GM18868 (cell line): ENCODE results near the gene SYNJ1.
"Not testable (repeated sequence)": the region's sequence is repeated elsewhere in the genome, so short reads cannot be mapped to it uniquely, and the experiment has no call there.

ENCODE experiments used
- ATAC-seq: cut with Tn5 transposase; IDR thresholded peaks from one replicate; pipeline ENCODE4 v1.9.1; 2021; ENCODE audit warnings: mild to moderate bottlenecking, moderate library complexity; ENCODE audit not compliant: unreplicated experiment

Gene SYNJ1

GRCh38 chr21:32698971-32699693 is 28.7 kb downstream of the SYNJ1 start:
- no peak for ATAC-seq

GRCh38 chr21:32698286-32698685 is 29.5 kb downstream of the SYNJ1 start:
- ATAC-seq = no peak

- not testable (repeated sequence) for ATAC-seq
Measured at GRCh38 chr21:32695482-32695881, 32.3 kb downstream of the SYNJ1 start.

GRCh38 chr21:32693581-32693980 is 34.2 kb downstream of the SYNJ1 start:
- no peak for ATAC-seq

GRCh38 chr21:32690085-32690484 is 37.7 kb downstream of the SYNJ1 start:
- no peak for ATAC-seq

GRCh38 chr21:32687643-32688345 is 40.0 kb downstream of the SYNJ1 start:
- no peak for ATAC-seq

- ATAC-seq = no peak
Measured at GRCh38 chr21:32682696-32683474, 44.9 kb downstream of the SYNJ1 start.

GRCh38 chr21:32674731-32675130 is 53.1 kb downstream of the SYNJ1 start:
- ATAC-seq = no peak

- no peak for ATAC-seq
Measured at GRCh38 chr21:32674038-32674437, 53.8 kb downstream of the SYNJ1 start.

GRCh38 chr21:32666258-32666657 is 61.6 kb downstream of the SYNJ1 start:
- no peak for ATAC-seq

- not testable (repeated sequence) for ATAC-seq
Measured at GRCh38 chr21:32664095-32664494, 63.7 kb downstream of the SYNJ1 start.

- not testable (repeated sequence) for ATAC-seq
Measured at GRCh38 chr21:32661981-32662380, 65.8 kb downstream of the SYNJ1 start.

GRCh38 chr21:32661026-32661782 is 66.6 kb downstream of the SYNJ1 start:
- not testable (repeated sequence) for ATAC-seq

- ATAC-seq = no peak
Measured at GRCh38 chr21:32658524-32658923, 69.3 kb downstream of the SYNJ1 start.

GRCh38 chr21:32653326-32653901 is 74.4 kb downstream of the SYNJ1 start:
- no peak for ATAC-seq

GRCh38 chr21:32648165-32648564 is 79.6 kb downstream of the SYNJ1 start:
- no peak for ATAC-seq

GRCh38 chr21:32645261-32646182 is 82.3 kb downstream of the SYNJ1 start:
- no peak for ATAC-seq

- ATAC-seq = no peak
Measured at GRCh38 chr21:32641710-32642698, 85.8 kb downstream of the SYNJ1 start.
